Measurements from ENCODE around the gene MEMO1. TPM values are rescaled to one million over a fixed set of nuclear protein-coding genes. Genes with fewer than 3 reads are reported as not detected.

The MEMO1 gene
- total RNA-seq, 1 experiment from 2014 or later = 43.2 TPM

DNA sequence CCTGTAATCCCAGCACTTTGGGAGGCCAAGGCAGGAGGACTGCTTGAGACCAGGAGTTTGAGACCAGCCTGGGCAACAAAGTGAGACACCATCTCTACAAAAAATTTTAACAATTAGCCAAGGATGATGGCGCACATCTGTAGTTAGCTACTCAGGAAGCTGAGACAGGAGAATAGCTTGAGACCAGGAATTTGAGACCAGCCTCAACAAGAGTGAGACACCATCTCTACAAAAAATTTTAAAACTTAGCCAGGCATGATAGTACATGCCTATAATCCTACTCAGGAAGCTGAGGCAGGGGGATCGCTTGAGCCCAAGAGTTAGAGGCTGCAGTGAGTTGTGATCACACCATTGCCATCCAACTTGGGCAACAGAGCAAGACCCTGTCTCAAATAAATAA is 7.0 kb downstream of the MEMO1 start:
- in situ Hi-C loops (cut with HindIII; ENCODE audit: low pct_unique_long_range_greater_than_20kb, low sequenced_read_pairs) = no loop called here
- no peak for DNase-seq (ENCODE audit: low read depth)

DNA sequence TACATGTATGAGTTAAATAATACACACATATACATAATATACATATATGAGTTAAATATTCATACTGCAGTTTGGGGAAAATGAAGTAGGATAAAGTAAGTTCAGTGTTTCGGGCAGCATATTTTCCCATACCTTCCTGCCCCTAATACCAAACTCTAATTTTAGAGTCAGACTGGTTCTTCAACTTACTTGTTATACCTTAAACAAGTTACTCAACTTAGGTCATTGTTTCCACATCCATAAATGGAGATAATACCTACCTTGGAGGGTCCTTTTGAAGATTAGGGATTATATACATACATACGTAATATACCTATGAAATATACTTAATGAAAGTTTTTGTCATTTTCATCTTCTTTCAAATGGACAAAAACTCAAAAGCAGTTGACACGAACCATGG is 8.4 kb downstream of the MEMO1 start:
- in situ Hi-C loops (cut with HindIII; ENCODE audit: low pct_unique_long_range_greater_than_20kb, low sequenced_read_pairs) = no loop called here
- no peak for DNase-seq (ENCODE audit: low read depth)

DNA sequence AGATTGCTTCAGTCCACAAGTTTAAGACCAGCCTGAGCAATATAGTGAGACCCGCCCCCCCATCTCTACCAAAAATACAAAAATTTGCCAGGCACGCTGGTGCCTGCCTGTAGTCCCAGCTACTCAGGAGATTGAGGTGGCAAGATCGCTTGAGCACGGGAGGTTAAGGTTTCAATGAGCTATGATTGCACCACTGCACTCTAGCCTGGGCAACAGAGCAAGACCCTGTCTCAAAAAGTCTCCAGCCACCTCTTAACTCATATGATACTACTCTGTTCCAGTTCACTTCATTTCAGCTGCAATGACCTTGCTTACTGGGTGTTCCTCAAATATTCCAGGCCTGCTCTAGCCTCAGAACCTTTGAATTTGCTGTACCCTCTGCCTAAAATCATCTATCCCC is 11.4 kb downstream of the MEMO1 start:
- in situ Hi-C loops (cut with HindIII; ENCODE audit: low pct_unique_long_range_greater_than_20kb, low sequenced_read_pairs) = no loop called here
- DNase-seq (ENCODE audit: low read depth) = no peak

DNA sequence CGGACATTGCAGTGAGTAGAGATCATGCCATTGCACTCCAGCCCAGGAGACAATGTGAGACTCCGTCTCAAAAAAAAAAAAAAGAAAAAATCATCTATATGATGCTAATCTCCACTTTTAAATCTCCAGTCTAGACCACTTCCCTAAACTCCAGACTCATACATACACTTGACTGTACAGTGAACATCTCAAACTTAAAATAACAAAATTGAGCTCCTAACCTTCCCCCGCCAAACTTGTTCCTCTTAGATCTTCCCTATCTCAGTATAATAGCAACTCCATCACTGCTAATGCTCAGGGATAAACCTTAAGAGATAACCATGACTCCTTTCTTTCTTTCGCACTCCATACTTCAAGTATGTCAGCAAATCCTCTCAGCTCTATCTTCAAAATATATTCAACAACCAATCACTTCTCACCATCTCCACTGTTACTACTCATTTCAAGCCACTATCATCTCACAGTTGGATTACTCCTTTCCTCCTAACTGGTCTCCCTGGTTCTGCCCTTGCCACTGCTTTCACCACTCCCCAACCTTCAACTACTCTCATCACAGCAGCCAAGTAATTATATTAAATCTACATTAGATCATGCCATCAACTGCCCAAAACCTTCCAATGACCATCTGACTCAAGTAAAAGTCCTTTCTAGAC is 12.0 kb downstream of the MEMO1 start:
- in situ Hi-C loops (cut with HindIII; ENCODE audit: low pct_unique_long_range_greater_than_20kb, low sequenced_read_pairs) = no loop called here
- no peak for DNase-seq (ENCODE audit: low read depth)

DNA sequence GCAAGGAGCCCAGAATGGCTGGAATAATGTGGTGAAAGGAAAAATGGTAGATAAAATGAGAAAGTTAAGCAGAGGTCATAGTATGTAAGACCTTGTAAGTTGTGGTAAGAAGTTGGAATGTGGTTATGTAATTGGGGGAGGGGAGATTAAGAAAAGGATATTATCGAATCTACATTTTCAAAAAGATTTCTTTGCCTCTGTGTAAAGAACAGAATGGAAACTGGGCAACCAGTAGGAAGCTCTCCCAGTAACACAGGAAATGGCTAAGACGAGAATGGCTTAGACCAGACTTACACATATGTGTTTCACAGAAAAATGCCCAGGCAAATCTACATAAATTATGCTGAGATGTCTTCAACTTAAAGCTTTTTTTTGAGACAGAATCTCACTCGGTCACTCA is 13.2 kb downstream of the MEMO1 start:
- no peak for DNase-seq (ENCODE audit: low read depth)
- in situ Hi-C loops (cut with HindIII; ENCODE audit: low pct_unique_long_range_greater_than_20kb, low sequenced_read_pairs) = no loop called here

DNA sequence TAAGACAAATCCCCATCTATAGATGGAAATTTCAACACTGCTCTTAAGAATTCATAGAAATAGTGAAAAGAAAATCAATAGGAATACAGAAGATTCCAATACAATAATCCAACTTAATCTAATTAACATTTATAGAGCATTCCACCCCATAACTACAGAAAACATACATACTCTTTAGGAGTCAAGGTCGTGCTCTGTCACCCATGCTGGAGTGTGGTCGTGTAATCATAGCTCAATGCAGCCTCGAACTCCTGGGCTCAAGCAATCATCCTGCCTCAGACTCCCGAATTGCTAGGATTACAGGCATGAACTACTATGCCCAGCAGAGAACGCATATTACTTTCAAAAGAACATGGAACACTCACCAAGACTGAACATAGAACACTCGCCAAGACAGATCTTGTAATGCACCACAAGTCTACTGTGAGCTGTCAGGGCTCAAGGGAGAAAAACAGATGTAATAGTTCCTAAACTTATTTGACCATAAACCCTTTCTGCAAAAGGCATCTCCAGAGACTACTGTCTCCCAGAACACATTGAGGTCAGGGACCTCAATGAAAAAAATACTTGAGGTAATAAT is 14.1 kb downstream of the MEMO1 start:
- no peak for DNase-seq (ENCODE audit: low read depth)
- in situ Hi-C loops (cut with HindIII; ENCODE audit: low pct_unique_long_range_greater_than_20kb, low sequenced_read_pairs) = no loop called here

DNA sequence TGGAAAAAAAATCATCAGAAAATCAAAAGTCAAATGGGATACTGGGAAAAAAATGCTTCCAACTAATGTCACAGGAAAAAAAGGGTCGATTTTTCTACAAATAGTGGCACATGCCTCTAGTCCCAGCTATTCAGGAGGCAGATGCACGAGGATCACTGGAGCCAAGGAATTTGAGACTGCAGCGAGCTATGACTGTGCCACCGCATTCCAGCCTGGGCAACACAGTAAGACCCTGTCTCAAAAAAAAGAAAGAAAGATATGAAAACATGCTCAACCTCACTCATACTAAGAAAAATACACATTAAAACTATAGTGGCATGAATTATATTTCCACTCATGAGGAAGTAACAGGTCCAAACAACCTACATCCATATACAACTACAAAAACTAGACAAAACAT is 17.9 kb downstream of the MEMO1 start:
- DNase-seq (ENCODE audit: low read depth) = no peak
- in situ Hi-C loops (cut with HindIII; ENCODE audit: low pct_unique_long_range_greater_than_20kb, low sequenced_read_pairs) = no loop called here

DNA sequence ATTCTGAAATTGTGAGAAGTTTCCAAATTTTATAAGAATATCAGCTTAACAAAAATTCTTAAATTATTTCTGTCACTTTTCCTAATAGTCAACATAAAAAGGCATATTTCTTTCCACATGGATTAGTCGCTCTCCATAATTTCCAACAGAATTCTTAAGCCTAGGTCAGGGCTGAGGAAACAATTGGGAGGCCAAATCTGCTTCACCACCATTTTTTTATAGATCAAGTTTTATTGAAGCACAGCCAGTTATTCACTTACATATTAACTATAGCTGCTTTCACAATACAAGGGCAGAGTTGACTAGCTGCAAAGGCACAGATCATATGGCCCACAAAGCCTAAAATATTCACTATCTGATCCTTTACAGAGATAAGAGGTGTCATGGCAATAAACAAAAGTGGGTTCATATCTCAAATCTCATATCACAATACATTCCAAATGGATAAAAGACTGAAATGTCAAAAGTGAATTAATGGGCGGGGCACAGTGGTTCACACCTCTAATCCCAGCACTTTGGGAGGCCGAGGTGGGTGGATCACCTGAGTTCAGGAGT is 18.7 kb downstream of the MEMO1 start:
- DNase-seq (ENCODE audit: low read depth) = peak; percentile 16
- in situ Hi-C loops (cut with HindIII; ENCODE audit: low pct_unique_long_range_greater_than_20kb, low sequenced_read_pairs) = no loop called here

DNA sequence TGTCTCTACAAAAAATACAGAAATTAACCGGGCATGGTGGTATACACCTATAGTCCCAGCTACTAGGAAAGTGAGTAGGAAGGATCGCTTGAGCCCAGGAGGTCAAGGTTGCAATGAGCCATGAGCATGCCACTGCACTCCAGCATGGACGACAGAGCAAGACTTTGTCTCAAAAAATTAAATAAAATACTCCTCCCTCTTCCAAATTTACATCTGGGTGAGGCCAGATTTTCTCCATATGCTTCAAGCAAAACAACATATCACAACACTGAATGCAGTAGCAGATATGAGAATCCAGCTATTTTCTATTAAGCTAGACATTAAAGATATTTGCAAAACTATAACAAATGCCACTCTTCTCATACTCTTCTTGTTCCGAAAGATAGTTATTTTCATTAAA is 20.9 kb downstream of the MEMO1 start:
- DNase-seq (ENCODE audit: low read depth) = no peak
- in situ Hi-C loops (cut with HindIII; ENCODE audit: low pct_unique_long_range_greater_than_20kb, low sequenced_read_pairs) = no loop called here

DNA sequence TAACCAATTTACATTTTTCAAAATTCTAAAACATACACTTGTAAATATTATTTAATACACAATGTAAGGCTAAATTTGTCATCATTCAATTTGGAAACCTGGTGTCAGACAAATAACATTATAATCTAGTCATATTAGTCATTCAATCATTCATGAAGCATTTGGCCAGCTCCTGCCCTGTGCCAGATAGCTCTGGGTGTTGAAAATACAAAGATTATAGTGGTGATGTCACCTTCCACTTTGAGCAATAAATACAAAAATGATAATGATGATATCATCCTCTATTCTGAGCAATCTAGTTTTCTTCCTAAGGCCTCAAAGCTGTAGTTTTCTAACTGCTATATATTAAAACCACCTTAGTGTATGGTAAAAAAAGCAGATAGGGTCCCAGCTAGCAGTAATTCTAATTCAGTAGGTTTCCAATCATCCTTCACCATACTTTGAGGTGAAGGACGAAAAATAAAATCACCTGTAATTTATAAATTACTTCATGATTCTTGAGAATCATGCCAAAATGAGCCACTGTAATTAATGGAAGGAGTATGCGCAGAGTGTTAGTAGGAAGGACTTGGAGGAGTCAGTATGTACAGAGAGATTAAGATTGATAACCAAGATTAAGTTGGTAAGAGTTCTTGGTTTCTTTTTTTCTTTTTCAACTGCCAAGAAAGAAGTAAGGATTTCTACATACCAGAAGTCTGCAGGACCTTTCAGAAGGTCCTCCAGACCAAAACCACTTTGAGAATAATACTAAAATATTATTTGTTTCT is 23.2 kb downstream of the MEMO1 start:
- no peak for DNase-seq (ENCODE audit: low read depth)
- in situ Hi-C loops (cut with HindIII; ENCODE audit: low pct_unique_long_range_greater_than_20kb, low sequenced_read_pairs) = no loop called here

DNA sequence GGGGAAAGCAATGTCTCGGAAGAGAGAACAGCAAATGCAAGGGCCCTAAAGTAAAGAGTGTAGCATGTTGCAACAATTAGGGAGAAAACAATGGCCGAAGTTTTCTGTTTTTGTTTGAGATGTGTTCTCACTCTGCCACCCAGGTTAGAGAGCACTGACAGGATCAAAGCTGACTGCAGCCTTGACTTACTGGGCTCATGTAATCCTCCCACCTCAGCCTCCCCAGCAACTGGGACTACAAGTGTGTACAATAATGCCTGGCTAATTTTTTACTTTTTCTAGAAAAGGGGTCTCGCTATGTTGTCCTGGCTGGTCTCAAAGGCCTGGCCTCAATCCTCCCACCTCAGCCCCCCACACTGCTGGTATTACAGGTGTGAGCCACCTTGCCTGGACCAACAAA is 23.9 kb downstream of the MEMO1 start:
- no peak for DNase-seq (ENCODE audit: low read depth)
- in situ Hi-C loops (cut with HindIII; ENCODE audit: low pct_unique_long_range_greater_than_20kb, low sequenced_read_pairs) = no loop called here

DNA sequence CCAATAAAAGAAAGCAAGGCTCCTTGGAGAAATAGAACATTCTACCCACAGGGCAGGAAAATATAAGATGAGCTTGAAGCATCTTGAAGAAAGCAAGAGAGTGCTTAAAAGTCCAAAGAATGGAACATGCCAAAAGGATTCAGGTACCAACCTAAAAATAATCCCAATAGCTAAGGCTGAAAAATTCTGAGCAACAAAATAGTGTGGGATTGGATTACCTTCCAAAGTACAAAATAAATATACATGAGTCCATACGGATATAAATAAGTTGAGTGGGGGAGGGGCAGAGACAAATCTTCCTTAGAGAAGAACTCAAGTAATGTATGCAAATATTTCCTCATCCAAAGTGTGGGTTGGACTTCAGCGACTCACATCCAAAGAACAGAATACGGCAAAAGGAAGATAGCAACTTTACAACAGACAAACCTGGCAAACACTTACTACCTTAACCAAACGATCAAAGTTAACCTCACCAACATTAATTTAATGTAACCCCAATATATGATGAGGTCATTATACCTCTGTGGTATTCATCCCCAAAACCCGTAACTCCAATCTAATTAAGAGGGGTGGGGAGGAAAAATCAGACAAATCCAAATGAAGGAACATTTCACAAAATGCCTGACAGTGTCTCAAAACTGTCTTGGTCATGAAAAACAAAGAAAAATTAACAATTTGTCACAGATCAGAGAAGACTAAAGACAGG is 26.9 kb downstream of the MEMO1 start:
- DNase-seq (ENCODE audit: low read depth) = no peak
- in situ Hi-C loops (cut with HindIII; ENCODE audit: low pct_unique_long_range_greater_than_20kb, low sequenced_read_pairs) = no loop called here

DNA sequence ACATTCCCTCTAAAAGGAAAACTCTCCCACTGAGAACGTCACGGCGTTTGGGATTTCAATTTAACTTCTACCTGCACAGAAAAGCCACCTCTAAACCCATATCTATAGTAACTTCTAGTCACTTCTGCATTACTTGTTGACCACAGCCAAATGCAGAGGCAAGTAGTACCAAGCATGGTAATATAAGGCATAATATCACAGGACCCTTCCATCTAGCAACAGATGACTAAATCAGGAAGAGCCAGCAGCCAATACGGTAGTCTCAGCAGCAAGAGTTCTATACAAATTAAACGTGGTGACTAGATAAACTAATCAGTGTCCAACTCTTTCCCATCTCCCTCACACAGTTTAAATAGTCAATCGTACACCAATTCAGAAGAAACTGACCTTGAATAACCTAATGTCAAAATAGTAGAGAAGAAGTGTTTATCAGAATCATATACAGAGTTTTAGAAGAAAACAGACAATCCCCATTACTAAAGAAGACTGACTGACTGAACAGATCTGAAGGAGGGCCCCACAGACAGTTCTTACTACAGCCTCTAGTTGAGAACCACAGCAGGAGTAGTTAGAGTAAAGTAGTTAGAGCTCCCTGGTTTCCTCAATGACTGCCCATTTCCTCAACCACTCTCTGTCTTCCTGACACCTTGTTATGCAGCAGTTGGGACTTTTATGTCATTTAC is 30.0 kb downstream of the MEMO1 start:
- in situ Hi-C loops (cut with HindIII; ENCODE audit: low pct_unique_long_range_greater_than_20kb, low sequenced_read_pairs) = no loop called here

DNA sequence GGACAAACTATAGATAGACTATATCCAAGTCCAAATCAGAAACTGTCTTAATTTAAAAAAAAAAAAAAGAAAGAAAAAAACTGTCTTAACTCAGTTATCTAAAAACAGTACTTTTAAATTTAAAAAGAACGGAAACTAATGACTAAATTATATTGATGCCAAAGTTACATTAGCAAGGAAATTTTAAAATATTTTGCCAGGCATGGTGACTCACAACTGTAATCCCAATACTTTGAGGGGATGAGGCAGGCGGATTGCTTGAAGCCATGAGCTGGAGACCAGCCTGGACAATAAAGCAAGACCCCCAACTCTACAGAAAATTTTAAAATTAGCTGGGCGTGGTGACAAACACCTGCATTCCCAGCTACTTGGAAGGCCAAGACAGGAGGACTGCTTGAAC is 30.9 kb downstream of the MEMO1 start:
- no peak for DNase-seq (ENCODE audit: low read depth)
- in situ Hi-C loops (cut with HindIII; ENCODE audit: low pct_unique_long_range_greater_than_20kb, low sequenced_read_pairs) = no loop called here

More for the DNA sequence above, 30.0 kb downstream of the MEMO1 start:
- DNase-seq (ENCODE audit: low read depth) = no peak

DNA sequence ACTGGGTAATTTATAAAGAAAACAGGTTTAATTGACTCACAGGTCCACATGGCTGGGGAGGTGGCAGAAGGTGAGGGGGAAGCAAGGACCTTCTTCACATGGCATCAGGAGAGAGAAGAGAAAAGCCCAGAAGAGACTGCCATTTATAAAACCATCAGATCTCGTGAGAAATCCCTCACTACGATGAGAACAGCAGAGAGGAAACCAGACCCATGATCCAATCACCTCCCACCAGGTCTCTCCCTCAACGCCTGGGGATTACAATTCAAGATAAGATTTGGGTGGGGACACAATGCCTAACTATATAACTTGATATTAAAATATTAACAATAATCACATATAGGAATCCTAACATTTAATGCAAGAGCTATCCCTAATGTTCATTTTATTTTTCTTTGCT is 31.8 kb downstream of the MEMO1 start:
- DNase-seq (ENCODE audit: low read depth) = no peak
- in situ Hi-C loops (cut with HindIII; ENCODE audit: low pct_unique_long_range_greater_than_20kb, low sequenced_read_pairs) = no loop called here

DNA sequence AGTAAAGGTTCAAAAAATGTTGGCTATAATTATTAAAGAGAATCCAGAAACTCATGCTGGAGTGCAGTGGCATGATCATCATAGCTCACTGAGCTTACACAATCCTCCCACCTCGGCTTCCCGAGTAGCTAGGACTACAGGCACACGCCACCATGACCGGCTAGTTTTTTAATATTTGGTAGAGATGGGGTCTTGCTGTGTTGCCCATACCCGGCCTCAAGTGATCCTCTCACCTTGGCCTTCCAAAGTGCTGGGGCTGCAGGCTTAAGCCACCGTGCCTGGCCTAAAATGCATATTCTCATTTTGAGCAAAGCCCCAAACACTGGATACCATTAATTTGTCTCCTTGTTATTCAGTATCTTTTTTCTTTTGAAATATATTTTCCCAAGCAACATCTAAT is 32.4 kb downstream of the MEMO1 start:
- in situ Hi-C loops (cut with HindIII; ENCODE audit: low pct_unique_long_range_greater_than_20kb, low sequenced_read_pairs) = no loop called here
- no peak for DNase-seq (ENCODE audit: low read depth)

DNA sequence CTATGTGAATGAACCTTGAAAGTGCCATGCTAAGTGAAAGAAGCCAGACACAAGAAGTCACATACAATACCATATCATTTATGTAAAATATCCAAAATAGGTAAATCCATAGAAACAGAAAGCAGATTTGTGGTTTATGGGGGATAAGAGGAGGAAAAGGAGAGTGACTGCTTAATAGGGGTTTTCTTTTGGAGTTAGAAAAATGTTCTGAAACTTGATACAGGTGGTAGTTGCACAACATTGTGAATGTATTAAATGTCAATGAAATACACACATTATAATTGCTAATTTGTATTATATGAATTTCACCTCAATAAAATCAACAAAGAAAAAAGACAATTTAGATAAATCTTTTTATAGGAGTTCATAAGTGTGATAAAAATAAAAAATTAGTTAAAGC is 37.1 kb downstream of the MEMO1 start:
- DNase-seq (ENCODE audit: low read depth) = no peak
- in situ Hi-C loops (cut with HindIII; ENCODE audit: low pct_unique_long_range_greater_than_20kb, low sequenced_read_pairs) = no loop called here

DNA sequence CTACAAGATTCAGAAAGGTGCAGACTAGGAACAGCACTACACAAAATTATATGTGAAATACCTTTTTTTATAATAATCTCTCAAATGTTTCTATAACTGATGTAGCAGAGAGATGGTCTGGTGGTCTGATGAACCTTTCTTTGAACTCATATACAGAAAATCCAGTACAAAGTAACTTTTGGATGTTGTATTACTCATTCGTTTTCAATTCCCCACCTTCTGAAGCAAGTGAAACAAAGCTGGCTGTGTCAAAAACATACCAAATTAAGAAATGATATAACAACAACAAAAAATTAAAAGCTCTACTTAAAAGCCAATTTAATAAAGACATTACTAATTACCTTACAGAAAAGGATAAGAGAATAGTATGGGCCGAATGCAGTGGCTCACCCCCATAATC is 38.7 kb downstream of the MEMO1 start:
- in situ Hi-C loops (cut with HindIII; ENCODE audit: low pct_unique_long_range_greater_than_20kb, low sequenced_read_pairs) = no loop called here

More for the DNA sequence above, 38.7 kb downstream of the MEMO1 start:
- no peak for DNase-seq (ENCODE audit: low read depth)
